Femur (tissue), 1 donor: ENCODE data around the gene PACRG.

Source experiments
- DNase-seq: peaks from one replicate; pipeline ENCODE4 v3.0.0-alpha.2; 2017

The PACRG gene

DNA sequence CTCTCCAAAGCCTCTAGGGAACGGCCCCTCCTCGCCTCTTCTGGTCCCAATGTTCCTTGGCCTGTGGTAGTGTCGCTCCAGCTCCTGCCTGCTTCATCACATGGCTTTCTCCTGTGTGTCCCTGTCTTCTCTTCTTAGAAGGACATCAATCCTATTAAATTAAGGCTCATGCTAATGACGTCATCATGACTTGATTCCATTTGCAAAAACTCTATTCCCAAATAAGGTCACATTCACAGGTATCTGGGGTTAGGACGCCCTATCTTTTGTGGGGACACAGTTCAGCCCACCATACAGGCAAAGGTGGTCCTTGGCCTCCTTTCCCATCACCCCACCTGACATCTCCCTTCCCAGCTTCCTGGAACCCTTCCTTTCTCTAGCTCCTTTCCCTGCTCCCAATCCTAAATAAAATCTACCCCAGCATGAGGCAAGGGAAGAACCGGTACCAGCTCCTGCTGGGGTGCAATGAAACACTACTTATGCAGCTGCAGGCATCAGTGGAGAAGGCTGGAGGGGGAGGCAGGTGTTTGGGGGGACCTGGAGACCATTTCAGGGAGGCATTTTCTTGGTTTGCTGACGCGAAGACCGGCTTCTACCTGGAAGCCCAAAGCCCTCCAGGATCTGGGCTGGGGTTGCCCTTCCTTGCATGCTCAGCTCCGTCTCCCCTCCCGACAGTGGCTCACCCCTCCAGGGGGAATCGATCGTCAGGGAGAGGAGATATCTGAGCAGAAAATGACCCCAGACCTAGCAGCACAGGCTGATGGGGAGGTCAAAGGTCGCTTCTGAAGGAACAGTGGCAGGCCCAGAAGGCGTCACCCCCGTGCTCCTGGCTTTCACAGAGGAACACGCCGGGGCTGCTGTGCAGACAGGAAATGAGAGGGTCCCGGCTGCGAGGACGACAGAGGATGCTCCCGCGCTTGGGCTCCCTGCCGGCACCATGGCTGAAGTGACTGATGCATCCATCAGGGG is 615.1 kb downstream of the PACRG start:
- DNase-seq: no peak

DNA sequence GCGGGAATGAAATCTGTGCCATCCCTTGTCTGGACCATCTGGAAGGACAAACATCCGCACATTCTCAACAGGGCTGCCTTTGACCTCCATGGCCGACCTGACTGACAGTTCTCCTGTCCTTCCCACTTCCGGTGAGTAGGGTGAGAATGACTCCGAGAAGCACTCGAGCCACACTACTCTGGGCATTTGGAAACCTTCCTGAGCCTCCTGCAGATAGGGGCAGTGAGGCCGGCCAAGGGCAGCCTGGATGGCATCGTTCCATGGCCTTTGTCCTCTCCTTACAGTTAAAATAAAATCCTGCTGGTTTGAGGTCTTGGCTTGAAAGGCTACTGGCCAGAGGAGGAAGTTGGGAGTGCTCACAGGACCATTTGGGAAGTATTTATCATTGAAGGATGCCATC is 615.8 kb downstream of the PACRG start:
- DNase-seq: peak; percentile 8

DNA sequence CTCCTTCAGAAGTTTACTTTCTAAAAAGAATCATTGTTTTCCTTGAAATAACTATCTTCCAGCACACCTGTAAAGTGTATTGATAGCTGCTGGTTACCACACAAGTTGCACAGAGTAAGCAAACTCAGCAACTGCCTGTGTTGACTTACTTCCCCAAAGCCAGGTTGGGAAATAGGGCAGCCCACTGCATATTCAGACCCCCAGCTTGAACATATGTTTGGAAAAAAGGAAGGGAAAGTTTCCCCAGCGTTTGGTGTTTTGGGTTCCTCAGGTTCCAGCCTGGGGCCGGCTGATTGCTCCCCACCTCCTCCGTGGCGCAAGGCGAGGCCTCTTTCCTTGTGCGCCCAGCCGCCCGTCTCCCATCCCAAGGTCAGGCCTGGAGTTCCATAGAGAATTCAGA is 616.6 kb downstream of the PACRG start:
- DNase-seq: no peak

DNA sequence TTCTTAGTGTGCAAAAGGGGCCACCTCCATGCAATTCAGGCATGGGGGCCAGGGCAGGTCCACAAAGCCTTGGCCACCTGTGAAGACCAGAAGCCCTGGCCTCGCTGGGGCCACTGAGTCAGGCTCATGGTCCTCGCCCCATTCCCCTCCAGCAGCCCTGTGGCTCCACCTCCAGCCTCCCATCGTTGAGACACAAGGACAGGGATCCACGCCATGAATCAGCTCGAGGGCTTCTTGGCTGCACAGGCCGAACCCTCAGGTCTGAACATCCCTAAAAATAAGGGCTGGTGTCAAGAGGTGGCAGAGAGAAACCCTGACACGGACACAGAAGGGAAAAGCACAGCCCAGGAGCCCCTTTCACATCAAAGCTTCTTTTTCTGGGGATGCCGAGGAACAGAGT is 618.2 kb downstream of the PACRG start:
- DNase-seq: no peak

DNA sequence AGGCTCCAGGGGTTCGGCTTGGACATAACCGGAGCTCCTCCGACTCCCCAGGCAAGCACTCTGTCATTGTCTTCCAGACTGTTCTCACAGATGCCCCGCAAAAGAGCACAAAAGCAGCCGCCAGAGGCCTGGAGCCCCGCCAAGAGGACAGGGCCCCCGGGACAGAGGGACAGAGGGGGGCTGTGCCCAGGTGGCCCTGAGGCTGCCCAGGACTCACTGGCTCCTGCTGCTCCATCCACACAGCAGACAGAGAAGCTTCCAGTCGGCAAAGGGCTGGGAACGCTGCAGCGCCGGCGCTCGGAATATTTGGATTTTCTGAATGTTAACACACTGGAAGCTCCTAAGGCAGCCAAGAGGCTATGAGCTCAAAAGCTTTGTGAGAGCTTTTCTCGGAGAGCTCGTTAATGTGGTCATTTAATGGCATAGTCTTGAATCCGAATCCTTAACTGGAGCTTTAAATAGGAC is 618.8 kb downstream of the PACRG start:
- DNase-seq: peak; percentile 46

DNA sequence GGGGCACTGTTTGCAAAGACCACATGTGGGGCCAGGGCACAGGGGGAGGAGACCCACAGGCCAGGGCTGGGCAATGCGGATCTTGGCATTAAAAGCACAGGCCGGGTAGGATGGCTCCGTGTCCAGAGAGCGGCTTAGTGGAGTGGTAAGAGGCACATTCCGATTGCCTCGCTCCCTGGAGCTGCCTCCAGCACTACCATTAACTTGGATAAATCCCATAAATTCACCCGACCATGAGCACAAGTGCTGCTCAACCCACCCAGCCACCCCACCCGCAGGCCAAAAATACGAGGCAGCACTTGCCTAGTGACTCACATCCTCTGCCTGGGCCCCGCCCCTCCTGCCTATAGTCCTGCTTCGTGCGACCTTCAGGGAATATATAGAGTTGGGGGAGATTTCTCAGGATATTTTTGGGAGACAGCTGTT is 619.3 kb downstream of the PACRG start:
- peak; percentile 57 for DNase-seq

DNA sequence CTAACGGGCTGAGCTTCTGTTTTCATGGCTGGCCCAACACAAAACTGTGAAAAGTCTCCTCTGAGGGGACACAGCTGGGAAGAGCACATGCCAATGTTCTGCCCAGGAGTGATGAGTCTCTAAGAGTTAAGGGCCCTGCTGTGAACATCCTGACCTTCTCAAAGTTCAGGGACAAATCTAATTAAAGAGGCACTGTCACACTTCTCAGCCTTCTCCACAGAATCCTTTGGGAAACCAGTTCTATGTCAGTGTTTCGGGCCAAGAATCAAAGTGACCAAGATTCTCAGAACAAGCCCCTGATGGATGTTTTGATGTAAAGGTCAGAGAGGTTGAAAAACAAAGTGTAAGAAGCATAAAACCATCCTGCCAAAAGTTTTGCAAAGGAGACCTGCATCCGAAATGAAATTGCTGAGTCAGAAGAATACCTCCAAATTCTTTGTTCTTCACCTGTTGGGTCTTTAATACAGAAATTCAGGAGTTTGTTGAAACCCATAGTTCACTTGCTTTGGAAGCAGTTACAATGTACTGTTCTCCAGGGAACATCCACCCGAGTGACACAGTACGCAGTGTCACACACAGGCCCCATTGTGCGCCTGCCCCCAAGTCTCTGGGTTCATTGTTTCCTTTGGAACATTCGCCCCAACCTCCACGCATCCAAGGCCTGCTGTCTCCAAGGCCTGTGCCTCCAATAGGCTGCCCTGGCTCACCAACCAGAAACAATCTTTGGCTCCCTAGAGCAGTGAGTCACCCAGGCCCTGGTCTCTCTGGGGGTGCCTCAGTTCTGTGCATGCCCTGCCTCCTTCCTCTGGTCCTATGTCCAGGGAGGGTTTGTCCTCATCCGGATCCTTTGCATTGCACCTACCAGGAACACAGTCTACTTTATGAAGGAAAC is 621.3 kb downstream of the PACRG start:
- no peak for DNase-seq

DNA sequence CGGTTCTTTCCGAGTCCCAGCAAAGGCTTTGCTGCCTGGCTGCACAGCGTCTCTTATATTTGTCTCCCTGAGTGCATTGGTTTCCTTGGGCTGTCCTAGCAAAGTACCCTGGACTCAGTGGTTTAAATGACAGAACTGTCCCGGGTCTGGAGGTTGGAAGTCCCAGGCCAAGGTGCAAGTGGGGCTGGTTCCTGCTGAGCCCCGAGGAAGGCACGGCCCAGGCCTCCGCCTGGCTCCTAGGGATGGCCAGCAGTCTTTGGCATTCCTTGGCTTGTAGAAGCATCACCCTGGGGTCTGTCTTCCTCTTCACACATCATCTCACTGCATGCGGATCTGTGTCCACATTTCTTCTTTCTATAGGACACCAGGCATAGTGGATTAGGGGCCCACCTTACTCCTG is 621.9 kb downstream of the PACRG start:
- DNase-seq: no peak

DNA sequence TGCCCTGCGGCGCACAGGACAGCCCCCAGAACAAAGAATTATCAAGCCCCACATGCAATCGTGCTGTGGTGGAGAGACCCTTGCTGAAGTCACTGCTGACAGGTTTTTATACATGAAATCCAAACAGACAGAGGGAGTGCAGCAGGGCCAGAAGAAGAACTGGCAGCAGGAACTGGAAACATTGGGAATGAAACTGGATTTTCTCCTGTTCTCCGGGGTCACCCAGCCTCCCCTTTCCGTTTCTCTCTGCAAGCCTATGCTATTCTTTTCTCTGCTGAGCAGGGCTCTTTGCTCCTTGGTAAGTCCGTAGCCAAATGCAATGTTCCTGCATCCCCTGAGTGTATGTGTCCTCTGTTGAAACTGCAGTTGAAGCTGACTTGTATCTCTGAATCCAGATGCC is 623.2 kb downstream of the PACRG start:
- DNase-seq: no peak

DNA sequence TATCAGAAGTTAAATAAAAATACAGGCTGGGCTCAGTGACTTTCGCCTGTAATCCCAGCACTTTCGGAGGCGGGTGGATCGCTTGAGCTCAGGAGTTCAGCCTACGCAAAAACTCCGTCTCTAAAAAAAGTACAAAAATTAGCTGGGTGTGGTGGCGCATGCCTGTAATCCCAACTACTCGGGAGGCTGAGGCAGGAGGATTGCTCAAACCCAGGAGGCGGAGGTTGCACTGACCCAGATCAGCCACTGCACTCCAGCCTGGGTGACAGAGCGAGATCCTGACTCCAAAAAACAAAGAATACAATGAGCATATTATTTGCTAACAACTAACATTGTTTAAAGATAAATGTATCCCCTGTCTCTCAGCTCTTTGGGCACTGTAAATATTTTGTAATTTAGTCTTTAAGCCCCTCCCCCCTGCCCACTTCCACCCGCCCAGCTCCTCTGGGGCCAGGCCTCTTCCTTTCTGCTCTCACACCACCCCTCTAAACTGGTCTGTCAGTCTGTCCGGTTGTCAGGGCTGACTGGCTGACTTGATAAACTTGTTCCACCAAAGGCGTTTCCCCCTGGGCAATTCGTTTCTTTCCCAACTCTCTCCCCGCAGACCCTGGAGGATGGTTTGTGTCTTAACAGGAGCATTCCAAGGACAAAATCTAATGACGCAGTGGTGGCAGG is 624.4 kb downstream of the PACRG start:
- no peak for DNase-seq

DNA sequence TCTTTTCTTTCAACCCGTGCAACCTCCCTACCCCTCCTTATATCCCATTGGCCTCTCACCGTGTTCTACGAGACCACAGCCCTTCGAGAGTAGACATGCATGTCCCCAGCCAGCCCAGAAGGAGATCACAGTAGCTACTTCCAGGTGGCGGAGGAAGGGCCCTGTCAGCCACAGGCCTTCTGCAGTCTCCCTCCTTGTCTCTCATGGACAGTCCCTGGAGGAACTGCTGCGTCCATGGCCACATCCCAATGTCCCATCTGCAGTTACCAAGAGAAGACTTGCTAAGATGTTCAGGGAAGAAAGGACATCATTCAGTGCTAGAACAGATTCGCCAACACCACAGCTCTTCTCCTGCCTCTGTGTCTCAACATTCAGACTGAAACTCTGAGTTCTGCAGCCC is 625.2 kb downstream of the PACRG start:
- no peak for DNase-seq

DNA sequence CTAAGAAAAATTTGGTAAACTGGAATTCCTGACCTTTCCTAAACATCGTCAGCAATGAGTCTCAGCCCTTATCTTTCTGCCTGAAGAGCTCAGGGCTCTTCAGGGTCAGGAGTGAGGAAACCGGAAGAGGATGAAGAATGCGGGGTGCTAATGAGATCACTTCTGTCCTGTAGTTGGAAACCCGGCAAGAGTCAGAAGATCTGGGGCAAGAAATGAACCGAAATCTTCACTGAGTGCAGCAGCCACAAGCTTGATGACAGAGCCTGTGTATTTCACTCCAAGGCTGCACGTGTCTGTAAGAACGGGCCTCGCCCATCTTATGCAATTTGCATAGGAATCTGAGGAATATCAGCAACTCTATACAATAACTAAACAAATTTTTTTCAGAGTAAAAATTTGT is 626.3 kb downstream of the PACRG start:
- DNase-seq: no peak

DNA sequence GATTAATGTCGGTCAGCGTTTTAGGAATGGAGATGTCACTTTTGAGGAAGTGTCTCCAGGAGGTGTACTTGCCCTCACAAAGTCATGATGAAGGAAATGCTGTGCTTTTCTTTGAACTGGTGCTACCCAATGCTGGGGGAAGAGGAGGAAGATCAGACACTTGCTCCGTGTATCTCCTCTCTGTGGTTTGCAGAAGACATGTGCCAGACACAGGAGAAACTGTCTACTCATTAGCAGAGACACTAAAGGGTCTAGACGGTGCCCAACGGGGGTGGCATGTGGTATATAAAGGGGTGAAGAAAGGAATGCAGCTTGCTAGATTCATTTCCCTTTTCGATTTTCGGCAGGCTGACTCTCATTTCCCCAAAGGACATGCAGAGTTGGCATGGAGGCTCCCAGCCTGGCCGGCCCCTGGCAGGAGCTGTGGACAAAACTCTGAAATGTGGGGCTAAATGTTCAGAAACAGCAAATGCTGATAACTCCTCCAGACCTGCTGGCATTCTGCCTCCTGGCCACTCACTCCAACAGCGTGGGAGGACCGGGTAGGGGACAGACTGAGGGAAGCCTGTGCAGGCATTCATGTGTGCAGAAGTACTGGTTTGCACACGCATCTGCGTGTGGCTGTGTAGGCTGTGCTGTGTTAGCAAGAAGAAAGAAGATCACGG is 627.1 kb downstream of the PACRG start:
- DNase-seq: peak; percentile 78

DNA sequence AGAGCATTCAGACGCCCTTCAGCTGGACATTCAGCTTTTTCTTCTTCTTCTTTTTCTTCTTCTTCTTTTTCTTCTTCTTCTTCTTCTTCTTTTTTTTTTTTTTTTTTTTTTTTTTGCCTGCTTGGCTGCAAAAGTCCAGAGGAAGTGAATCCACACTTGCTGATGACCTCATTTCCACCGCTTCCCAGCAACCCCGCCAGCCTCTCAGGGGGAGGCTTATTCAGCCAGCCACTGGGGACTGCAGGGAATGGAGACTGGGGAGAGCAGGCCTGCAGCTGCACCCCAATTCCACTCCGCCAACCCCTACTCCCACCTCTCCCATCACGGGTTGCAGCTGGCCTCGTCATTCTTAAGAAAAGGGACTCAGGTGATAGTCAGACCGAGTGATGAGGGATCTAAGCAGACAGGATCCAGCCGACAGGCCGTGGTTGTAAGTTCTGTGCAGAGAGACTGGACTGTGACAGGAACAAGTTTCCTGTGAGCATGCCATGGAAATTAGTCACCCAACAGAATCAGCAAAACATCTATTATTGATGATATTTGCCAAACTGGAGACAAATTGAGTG is 627.7 kb downstream of the PACRG start:
- peak; percentile 78 for DNase-seq

DNA sequence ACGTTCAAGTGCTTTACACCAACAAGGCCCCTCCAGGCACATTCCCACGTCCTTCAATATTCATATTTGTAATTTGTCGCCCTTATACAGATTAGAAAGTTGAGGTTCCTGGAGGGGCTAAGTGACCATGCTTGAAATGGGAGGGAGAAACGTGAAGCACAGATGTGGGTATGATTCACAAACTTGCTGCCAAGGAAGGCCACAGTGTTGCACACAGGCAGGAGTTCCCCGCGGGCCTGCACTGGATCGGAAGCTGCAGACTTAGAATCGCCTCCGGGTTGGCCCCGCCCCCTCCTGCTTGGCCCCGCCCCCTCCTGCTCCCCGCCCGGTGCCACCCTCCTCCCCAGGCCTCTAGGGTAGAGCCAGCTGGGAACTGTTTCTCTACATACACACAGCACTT is 628.5 kb downstream of the PACRG start:
- DNase-seq: peak; percentile 61

DNA sequence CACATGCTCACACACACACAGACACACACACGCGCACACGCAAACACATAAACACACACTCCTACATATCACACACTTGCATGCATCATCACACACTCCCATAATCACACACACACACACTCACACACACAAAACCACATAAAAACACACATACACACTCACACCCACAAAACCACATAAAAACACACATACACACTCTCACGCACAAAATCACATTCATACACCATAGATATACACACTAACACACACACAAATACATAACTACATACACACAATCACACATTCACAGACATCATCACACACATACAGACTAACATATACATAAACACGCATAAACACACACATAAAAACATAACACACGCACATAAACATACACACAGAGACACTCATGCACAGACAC is 629.0 kb downstream of the PACRG start:
- DNase-seq: no peak

DNA sequence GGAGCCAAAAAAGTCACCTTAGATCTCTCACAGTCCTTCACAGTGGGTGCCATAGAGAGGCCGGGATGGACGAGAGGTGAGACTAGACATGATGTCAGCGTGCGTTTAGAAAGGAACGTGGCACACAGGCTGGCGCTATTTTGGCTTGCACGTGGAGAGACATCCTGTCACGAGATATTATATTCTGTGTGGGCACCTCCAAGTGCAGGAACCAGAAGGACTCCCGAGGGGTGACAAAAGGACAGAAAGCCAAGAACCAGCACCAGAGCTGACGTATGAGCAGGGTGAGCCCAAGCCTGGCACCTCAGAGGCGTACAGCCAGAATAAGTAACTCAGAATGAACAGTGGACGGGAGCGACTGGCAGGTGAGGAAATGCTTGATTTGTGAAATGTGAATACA is 636.9 kb downstream of the PACRG start:
- no peak for DNase-seq
